Dedifferentiated amniotic fluid mesenchymal stem cell (primary cell): ENCODE data around the gene PDXK.
A peak's percentile ranks its signal among the peaks of the same experiment; 100 is the strongest.
"Not testable (repeated sequence)": the region's sequence is repeated elsewhere in the genome, so short reads cannot be mapped to it uniquely, and the experiment has no call there.

Source experiments
- DNase-seq: peaks from one replicate; pipeline ENCODE4 v3.0.0-alpha.2; 2016; ENCODE audit errors: extremely low spot score

Gene PDXK

DNA sequence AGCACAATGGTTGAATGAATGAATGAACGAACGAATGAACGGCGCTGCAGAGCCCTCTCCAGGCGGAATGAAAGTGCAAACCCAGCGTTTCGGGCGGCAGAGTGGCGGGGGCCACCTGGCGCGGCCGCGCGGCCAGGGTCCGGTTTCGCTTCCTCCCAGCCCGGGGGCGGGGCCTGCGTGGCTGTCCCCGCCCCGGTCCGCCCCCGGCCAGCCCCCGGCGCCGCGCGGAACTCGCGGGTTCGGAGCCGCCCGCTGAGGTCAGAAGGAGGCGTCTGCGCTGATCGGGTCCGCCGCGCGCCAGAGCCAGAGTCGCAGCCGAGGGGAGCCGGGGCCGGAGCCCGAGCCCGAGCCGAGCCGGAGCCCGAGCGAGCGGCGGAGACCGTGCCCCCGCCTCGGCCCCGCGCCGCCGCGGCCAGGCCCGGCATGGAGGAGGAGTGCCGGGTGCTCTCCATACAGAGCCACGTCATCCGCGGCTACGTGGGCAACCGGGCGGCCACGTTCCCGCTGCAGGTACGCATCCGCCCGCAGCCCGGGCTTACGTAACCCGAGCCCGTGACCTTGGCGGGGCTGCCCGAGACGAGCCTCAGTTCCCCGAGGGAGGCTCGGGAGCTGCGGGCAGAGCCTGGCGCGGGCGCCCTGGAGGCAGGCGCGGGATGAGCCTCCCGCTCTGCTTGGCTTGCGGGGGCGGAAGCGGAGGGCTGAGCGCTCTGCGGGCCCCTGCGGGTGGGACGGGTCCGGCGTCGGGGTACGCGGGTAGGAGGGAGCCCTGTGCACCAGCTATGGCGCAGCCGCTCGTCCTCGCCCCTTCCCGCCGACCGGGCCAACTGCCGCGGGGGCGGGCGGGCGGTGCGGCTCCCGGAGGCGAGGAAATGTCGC is at the start of gene PDXK:
Gene PDXK (plus strand): TSS at position 258 of the 876 bp plus-strand sequence. CDS start 166 bp downstream, at position 424.
- DNase-seq: peak; percentile 74

DNA sequence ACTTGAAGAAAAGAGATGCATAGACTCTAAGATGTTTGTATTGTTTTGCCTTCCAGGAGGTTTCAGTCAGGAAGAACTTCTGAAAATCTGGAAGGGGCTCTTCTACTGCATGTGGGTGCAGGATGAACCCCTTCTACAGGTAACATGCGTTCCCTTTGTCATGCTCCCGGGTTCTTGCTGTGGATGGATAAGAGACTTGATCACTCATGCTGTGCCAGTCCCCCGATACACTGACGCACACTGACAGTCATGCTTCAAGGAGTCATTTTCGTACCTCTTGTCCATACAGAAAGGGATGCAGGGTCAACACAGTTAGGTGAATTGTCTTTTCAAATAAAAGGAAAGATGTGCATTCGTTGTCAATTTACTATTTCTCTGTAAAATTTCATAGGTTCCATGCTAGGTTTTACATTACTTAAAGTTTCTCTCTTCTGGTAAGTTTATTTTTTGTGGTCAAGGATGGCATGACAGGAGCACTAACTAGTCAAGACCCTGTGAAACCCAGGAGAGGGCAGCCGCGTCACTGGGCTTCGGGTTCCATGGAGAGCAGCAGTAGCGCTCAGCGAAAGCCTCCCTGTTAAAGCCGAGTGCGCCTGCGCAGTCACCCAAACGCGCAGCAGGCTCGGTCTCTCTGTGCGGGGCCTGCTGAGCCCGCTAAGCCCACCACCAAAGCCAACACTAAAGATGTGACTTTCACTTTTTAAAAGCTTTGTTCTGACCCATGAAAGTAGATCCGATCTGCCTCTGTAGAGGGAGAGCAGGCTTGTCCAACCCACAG is 48.9 kb upstream of the PDXK start:
- no peak for DNase-seq

- no peak for DNase-seq
These were observed 43.1 kb upstream of the PDXK start for GRCh38 chr21:43675871-43676270.

DNA sequence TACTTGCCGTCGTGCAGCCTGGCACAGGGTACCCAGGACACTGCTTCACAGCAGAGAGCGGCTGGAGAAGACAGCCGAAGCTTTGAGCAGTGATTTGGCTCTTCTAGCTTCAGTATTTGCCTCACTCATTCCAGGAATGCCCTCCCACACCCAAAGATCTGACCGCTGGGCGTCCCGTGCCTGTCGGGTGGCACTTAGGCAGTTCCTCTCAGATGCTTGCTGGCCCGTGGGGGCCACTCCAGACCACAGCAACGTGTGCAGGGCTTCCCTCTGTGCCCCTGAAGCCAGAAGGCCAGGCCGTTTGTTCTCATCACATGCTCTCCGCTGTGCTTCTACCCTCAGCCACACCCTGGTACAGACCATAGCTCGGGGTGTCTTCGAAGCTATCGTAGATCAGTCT is 42.5 kb upstream of the PDXK start:
- no peak for DNase-seq

DNA sequence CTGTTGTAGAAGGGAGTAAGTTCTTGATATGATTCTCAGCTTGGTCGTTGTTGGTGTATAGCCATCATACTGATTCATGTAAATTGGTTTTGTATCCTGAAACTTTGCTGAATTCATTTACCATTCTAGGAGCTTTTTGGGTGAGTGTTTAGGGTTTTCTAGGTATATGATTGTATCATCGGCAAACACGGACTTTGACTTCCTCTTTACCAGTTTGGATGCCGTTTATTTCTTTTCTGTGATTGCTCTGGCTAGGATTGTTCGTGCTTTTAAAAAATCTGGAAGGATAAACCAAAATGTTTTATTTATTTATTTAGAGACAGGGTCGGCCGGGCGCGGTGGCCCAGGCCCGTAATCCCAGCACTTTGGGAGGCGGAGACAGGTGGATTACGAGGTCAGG is 39.0 kb upstream of the PDXK start:
- DNase-seq: no peak

GRCh38 chr21:43680421-43680820 is 38.5 kb upstream of the PDXK start:
- not testable (repeated sequence) for DNase-seq

- DNase-seq: no peak
These were observed 37.3 kb upstream of the PDXK start for GRCh38 chr21:43681650-43682049.

- DNase-seq: no peak
These were observed 34.5 kb upstream of the PDXK start for GRCh38 chr21:43684424-43684823.

DNA sequence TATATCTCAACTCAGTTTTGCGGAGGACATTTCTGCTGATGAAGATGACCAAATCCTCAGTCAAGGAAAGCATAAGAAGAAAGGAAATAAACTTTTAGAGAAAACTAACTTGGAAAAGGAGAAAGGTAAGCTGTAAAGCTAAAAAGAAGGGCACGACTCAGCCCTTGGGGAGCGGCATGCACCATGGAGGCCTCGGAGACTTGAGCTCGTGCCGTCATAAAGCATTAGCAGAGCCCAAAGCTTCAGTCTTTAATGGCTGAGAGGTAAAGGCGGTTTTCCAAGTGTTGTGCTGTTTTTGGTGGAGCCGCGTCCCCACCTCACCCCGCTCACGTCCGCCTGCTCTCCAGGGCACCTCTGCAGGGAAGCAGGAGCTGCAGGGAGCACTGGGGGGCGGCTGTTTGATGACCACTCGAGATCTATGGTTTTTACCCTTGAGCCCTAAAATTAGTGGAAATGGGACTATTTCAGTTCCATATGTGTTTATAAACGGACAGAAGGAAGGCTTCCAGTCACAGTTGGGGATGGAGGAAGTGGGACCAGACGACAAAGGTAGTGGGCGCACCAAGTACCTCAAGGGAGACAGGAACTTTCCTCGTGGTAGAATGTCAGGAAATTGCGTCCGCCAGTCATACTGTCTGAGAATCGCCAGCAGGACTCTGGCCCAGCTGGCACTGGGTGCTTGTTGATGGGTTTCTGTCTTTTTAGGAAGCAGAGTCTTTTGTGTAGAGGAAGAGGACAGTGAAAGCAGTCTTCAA is 31.9 kb upstream of the PDXK start:
- DNase-seq: no peak

GRCh38 chr21:43687566-43688399 is 31.1 kb upstream of the PDXK start:
- DNase-seq: no peak

GRCh38 chr21:43688906-43689305 is 30.0 kb upstream of the PDXK start:
- no peak for DNase-seq

- DNase-seq: no peak
These were observed 29.2 kb upstream of the PDXK start for GRCh38 chr21:43689556-43690337.

DNA sequence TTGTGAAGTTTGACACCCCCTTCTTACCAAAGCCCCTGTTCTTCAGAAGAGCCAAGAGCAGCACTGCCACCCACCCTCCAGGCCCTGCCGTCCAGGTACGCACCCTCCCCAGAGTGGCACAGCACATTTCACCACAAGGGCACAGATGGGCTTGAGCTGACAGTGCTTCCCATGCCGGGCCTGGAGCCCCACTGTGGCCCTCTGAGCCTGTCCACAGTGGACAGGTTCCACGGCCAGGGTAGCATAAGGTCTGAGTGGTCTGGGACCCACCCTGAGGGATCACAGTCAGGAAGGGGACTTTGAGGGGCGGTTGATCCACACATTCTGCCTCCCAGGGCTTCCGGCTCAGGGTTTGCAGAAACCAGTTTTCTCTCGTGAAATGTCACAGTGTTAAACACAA is 28.6 kb upstream of the PDXK start:
- no peak for DNase-seq

GRCh38 chr21:43691086-43691795 is 27.7 kb upstream of the PDXK start:
- no peak for DNase-seq

DNA sequence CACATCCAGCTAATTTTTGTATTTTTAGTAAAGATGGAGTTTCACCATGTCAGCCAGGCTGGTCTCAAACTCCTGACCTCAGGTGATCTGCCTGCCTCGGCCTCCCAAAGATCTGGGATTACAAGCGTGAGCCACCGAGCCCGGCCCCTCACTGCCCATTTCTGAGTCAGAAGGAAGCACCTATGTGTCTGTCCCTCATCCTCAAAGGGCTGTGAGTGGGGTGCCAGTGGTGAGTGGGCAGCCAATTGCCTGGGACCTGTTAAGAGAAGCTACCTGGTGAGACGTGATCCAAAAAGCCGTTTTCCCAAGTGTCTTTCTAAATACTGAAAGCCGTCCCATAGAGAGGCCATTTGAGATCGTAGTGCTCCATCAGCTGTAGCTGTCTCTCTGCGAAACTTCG is 27.1 kb upstream of the PDXK start:
- DNase-seq: no peak

DNA sequence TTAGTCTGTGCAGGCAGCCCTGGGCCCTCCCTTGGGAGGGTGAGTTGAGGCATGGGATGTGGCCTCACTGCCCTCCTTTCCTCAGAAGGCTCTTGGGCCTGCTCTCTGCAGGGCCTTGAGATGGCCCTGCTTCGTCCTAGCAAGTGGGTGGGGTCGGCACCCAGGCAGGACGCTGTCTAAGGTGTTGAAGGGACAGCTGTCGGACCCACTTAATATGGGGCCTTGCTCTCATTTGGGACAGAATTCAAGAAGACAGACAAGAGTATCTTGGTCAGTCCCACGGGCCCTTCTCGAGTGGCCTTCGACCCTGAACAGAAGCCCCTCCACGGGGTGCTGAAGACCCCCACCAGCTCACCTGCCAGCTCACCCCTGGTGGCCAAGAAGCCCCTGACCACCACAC is 26.0 kb upstream of the PDXK start:
- DNase-seq: no peak

DNA sequence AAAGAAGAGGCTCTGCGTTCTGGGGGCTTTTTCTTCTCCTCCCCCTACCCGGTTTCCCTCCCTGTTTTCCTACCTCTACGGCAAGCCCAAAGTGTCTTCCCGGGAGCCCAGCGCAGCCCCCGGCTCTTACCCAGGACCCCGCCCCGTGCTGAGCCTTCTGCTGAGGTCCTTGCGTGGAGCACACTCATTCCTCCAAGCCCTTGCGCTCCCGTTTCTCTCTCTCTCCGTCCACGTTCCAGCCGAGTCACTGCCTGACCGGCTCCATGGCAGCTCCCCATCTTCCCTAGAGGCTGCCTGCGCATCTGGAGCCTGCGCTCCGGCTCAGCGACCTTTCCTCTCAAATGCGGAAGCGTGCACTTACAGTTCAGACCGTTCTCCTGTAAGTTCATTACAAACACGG is 24.9 kb upstream of the PDXK start:
- no peak for DNase-seq

DNA sequence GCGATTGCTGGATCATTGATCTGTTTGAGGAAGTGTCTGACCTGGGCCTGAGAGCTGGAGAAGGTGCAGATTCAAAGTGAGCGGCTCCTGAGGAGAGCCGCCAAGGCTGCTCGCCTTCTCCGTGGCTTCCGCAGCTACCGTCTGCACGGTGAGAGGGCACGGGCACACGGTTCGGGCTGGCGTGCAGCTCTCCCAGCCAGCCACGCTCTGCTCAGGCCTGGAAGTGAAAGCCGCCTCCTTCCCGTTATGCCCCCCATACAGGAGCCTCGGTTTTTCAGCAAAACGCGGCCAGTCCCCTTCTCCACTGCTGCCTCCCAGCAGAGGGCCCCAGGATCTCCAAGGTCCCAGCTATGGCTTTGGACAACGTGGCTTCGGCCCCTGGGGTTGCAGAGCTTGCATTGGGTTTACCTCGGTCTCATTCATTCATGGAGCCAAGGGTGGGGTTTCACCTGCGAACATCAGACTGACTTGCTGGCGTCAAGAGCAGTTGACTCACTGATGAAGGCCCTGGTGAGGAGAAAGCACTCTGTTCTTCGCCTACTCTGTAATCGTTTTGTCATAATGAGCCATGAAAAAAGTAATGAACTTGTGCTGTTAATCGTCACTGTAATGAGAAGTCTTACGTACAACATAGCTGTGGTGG is 24.4 kb upstream of the PDXK start:
- DNase-seq: no peak

GRCh38 chr21:43696214-43696613 is 22.7 kb upstream of the PDXK start:
- DNase-seq: no peak
